ENCODE data around the gene CRELD1.
"Not testable (repeated sequence)": the region's sequence is repeated elsewhere in the genome, so short reads cannot be mapped to it uniquely, and the experiment has no call there.

CRELD1 gene

DNA sequence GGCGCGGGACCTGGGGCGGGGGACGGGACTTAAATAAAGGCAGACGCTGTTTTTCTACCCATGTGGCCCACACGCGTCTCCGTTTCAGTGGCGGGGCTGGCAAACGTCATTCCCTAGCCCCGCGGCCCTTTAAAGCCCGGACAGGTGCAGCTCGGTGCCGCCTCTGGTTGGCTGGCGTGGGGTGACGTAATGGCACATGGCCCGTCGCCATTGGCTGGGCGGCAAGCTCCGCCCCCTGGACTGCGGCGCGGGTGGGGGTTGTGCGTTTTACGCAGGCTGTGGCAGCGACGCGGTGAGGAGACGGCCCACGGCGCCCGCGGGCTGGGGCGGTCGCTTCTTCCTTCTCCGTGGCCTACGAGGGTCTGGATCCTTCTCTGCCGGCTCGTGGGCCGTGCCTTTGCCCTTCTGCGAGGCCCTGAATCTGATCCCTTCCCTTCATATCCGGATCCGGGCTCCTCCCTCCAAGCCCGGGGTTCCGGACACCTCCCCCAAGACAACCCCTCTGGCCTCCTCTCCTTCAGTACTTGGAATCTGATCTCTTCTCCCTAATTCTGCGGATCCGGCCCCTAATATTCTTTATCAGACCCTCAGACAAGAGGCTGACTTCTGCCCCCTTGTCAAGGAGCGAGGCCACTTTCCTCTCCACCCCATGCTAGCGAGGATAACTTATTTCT is at the start of gene CRELD1:
CRELD1 (plus strand) TSS at position 274 of the 674 bp plus-strand sequence. CDS start 605 bp downstream, outside the sequence.
- peak within 1 kb of the TSS; percentile 76 for H3K9ac ChIP-seq (ENCODE audit: low read length)
- no peaks in the 10 kb centered on the region for H3K27me3 ChIP-seq (ENCODE audit: control insufficient read depth, insufficient read depth, low read length)
- 0 out of 2 replicates have a peak, but pooled peaks cover 3% of the 10 kb centered on the region for H3K9me3 ChIP-seq (ENCODE audit: control insufficient read depth, insufficient read depth, low read depth, low read length)
- H3K36me3 ChIP-seq (ENCODE audit: control insufficient read depth, insufficient read depth, low read length) = peaks cover 28% of the 10 kb centered on the region
- H3K4me1 ChIP-seq (ENCODE audit: control insufficient read depth, insufficient read depth, low read length) = peaks cover 7% of the 10 kb centered on the region
- H3K27ac ChIP-seq (ENCODE audit: low read depth, low read length) = peak within 1 kb of the TSS; percentile 45; the same call in 1 of the 2 replicates
- H3K4me3 ChIP-seq (ENCODE audit: low read depth, low read length) = peak within 1 kb of the TSS; percentile 77

DNA sequence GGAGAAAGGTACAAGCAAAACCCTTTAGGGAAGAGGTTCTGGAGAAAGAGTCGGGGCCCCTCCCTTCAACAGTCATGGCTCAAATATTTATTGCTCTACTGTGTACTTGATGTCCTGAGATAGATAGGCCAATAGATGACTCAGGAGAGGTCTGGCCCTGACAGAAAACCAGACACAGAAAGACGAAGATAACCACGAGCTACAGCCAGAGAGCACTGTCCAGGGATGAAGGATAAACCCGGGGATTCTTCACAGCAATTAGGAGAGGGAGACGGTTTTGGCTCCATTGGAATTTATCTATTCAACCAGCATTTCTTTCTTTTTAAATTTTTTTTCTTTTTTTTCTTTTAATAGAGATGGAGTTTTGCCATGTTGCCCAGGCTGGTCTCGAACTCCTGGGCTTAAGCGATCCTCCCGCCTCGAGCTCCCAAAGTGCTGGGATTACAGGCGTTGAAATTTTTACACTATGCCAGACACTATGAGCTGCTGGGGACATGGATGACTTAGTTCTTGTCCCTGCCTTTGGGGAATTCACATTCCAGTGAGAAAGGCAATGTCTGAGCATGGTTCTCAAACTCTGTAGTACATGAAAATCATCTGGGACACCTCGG is 49.0 kb upstream of the CRELD1 start:
- no peaks in the 10 kb centered on the region for H3K9me3 ChIP-seq (ENCODE audit: control insufficient read depth, insufficient read depth, low read depth, low read length)
- H3K36me3 ChIP-seq (ENCODE audit: control insufficient read depth, insufficient read depth, low read length) = no peaks in the 10 kb centered on the region
- peak overlapping the region; percentile 66 for H3K9ac ChIP-seq (ENCODE audit: low read length)
- H3K27me3 ChIP-seq (ENCODE audit: control insufficient read depth, insufficient read depth, low read length) = no peaks in the 10 kb centered on the region
- H3K27ac ChIP-seq (ENCODE audit: low read depth, low read length) = peak overlapping the region; percentile 66; the same call in 1 of the 2 replicates
- H3K4me1 ChIP-seq (ENCODE audit: control insufficient read depth, insufficient read depth, low read length) = peaks cover 10% of the 10 kb centered on the region; the same call in 1 of the 2 replicates
- no peak overlapping the region for H3K4me3 ChIP-seq (ENCODE audit: low read depth, low read length)

DNA sequence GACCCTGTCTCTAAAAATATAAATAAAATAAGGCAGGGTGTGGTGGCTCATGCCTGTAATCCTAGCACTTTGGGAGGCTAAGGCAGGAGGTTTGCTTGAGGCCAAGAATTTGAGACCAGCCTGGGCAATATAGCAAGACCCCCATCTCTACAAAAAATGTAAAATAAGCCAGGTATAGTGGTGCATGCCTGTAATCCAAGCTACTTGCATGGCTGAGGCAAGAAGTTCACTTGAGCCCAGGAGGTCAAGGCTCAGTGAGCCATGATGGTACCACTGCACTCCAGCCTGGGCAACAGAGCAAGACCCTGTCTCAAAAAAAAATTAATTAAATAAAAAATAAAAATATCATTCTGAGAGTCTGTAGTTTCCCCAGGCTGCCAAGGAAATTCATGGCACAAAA is 47.3 kb upstream of the CRELD1 start:
- no peak overlapping the region for H3K4me3 ChIP-seq (ENCODE audit: low read depth, low read length)
- H3K4me1 ChIP-seq (ENCODE audit: control insufficient read depth, insufficient read depth, low read length) = peaks cover 10% of the 10 kb centered on the region; the same call in 1 of the 2 replicates
- no peaks in the 10 kb centered on the region for H3K9me3 ChIP-seq (ENCODE audit: control insufficient read depth, insufficient read depth, low read depth, low read length)
- no peaks in the 10 kb centered on the region for H3K27me3 ChIP-seq (ENCODE audit: control insufficient read depth, insufficient read depth, low read length)
- no peaks in the 10 kb centered on the region for H3K36me3 ChIP-seq (ENCODE audit: control insufficient read depth, insufficient read depth, low read length)
- H3K9ac ChIP-seq (ENCODE audit: low read length) = no peak overlapping the region
- no peak overlapping the region for H3K27ac ChIP-seq (ENCODE audit: low read depth, low read length)

GRCh38 chr3:9887480-9887879 is 46.2 kb upstream of the CRELD1 start:
- H3K36me3 ChIP-seq (ENCODE audit: control insufficient read depth, insufficient read depth, low read length) = peaks cover 4% of the 10 kb centered on the region
- H3K9ac ChIP-seq (ENCODE audit: low read length) = no peak overlapping the region
- no peaks in the 10 kb centered on the region for H3K27me3 ChIP-seq (ENCODE audit: control insufficient read depth, insufficient read depth, low read length)
- H3K9me3 ChIP-seq (ENCODE audit: control insufficient read depth, insufficient read depth, low read depth, low read length) = no peaks in the 10 kb centered on the region
- no peak overlapping the region for H3K27ac ChIP-seq (ENCODE audit: low read depth, low read length)
- no peak overlapping the region for H3K4me3 ChIP-seq (ENCODE audit: low read depth, low read length)
- peaks cover 10% of the 10 kb centered on the region; the same call in 1 of the 2 replicates for H3K4me1 ChIP-seq (ENCODE audit: control insufficient read depth, insufficient read depth, low read length)

- Histone ChIP-seq H3K27me3 (ENCODE audit: control insufficient read depth, insufficient read depth, low read length) (no peaks in the 10 kb centered on the region), H3K9me3 (ENCODE audit: control insufficient read depth, insufficient read depth, low read depth, low read length) (no peaks in the 10 kb centered on the region), H3K4me3 (ENCODE audit: low read depth, low read length) (no peak overlapping the region), H3K4me1 (ENCODE audit: control insufficient read depth, insufficient read depth, low read length) (peaks cover 10% of the 10 kb centered on the region; the same call in 1 of the 2 replicates), H3K27ac (ENCODE audit: low read depth, low read length) (no peak overlapping the region), H3K9ac (ENCODE audit: low read length) (no peak overlapping the region), H3K36me3 (ENCODE audit: control insufficient read depth, insufficient read depth, low read length) (peaks cover 14% of the 10 kb centered on the region)
Observed at GRCh38 chr3:9888540-9888939, 45.1 kb upstream of the CRELD1 start.

GRCh38 chr3:9889405-9889804 is 44.2 kb upstream of the CRELD1 start:
- H3K27me3 ChIP-seq (ENCODE audit: control insufficient read depth, insufficient read depth, low read length) = no peaks in the 10 kb centered on the region
- H3K4me1 ChIP-seq (ENCODE audit: control insufficient read depth, insufficient read depth, low read length) = peaks cover under 1% of the 10 kb centered on the region; the same call in 1 of the 2 replicates
- peaks cover 21% of the 10 kb centered on the region for H3K36me3 ChIP-seq (ENCODE audit: control insufficient read depth, insufficient read depth, low read length)
- H3K9me3 ChIP-seq (ENCODE audit: control insufficient read depth, insufficient read depth, low read depth, low read length) = no peaks in the 10 kb centered on the region
- no peak overlapping the region for H3K9ac ChIP-seq (ENCODE audit: low read length)
- H3K4me3 ChIP-seq (ENCODE audit: low read depth, low read length) = no peak overlapping the region
- H3K27ac ChIP-seq (ENCODE audit: low read depth, low read length) = no peak overlapping the region

DNA sequence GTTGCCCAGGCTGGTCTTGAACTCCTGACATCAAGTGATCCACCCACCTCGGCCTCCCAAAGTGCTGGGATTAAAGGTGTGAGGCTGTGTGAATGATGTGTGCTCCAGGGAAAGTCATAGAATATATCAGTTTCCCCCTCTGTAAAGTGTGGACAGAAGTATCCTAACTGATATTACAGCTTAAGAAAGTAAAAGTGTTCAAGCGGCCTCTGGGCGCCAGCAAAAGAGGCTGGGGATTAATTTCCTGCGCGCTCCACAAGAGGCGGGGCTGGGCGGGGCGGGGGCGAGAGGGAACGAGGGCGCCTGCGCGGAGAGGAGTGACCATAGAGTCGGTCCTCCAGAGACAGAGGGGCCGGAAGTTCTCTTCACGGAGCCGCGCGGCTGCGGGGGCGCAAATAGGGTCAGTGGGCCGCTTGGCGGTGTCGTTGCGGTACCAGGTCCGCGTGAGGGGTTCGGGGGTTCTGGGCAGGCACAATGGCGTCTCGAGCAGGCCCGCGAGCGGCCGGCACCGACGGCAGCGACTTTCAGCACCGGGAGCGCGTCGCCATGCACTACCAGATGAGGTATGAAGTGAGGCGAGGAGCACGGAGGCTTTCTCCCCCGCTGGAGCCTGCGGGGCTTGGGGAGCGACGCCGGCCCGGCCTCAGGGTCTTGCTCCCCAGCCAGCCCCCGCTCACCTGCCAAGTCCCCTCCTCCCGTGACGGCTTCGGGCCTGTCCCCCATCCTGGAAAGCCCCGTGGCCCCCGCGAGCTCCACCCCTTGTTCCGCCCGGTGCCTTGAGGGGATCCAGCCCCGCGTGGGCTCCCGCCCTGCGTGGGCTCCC is 43.2 kb upstream of the CRELD1 start, which contains the start of gene JAGN1:
JAGN1 (plus strand) TSS at position 362 of the 823 bp plus-strand sequence; CDS start at position 475, 113 bp downstream.
- Histone ChIP-seq H3K4me3 (ENCODE audit: low read depth, low read length) (peak within 1 kb of the TSS; percentile 95), H3K9me3 (ENCODE audit: control insufficient read depth, insufficient read depth, low read depth, low read length) (no peaks in the 10 kb centered on the region), H3K27me3 (ENCODE audit: control insufficient read depth, insufficient read depth, low read length) (no peaks in the 10 kb centered on the region), H3K27ac (ENCODE audit: low read depth, low read length) (peak within 1 kb of the TSS; percentile 94), H3K4me1 (ENCODE audit: control insufficient read depth, insufficient read depth, low read length) (no peaks in the 10 kb centered on the region), H3K36me3 (ENCODE audit: control insufficient read depth, insufficient read depth, low read length) (peaks cover 21% of the 10 kb centered on the region), H3K9ac (ENCODE audit: low read length) (peak within 1 kb of the TSS; percentile 95)

DNA sequence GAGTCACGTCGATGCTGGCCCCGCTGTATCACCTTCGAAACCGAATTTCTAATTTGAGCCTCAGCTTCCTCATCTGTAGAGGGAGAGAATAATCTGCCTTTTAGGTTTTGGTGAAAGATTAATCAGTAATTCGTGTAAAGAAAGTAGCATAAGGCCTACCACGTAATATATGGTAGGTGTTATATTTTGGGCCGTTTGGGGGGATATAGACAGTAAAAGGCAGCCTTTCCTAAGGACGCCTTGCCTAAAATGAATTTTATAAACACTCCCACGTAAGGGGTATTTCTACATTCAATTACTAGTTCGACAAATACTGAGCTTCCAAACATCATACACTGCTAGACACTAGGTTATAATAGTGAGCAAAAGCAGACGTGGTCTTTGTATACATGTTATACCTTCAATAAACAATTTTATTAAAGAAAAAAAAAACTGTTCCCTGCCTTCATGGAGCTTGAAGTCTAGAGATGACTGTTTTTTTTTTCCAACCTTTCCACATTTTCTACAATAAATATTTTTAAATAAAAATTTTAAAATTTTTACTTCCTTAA is 42.5 kb upstream of the CRELD1 start:
- Histone ChIP-seq H3K27ac (ENCODE audit: low read depth, low read length) (peak overlapping the region; percentile 94), H3K4me1 (ENCODE audit: control insufficient read depth, insufficient read depth, low read length) (no peaks in the 10 kb centered on the region), H3K9me3 (ENCODE audit: control insufficient read depth, insufficient read depth, low read depth, low read length) (no peaks in the 10 kb centered on the region), H3K9ac (ENCODE audit: low read length) (peak overlapping the region; percentile 95), H3K27me3 (ENCODE audit: control insufficient read depth, insufficient read depth, low read length) (no peaks in the 10 kb centered on the region), H3K4me3 (ENCODE audit: low read depth, low read length) (peak overlapping the region; percentile 95), H3K36me3 (ENCODE audit: control insufficient read depth, insufficient read depth, low read length) (peaks cover 21% of the 10 kb centered on the region)

DNA sequence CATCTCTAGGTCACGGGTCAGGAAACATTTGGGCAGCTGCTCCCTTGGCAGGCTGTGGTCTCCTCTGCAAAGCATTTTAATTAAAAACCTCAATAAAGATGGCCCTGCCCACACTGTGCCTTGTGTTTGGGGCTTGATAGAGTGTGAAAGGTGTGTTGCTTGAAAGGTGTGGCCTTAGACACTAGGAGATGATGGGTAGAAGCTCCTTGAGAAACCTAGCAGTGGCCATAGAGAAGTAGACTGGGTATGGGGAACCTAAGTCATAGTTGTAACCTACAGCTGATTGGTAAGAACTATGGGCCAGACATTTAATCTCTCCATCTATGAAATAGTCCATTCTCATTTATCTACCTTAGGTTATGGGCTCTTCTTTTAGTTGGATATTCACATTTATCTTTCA is 39.9 kb upstream of the CRELD1 start:
- no peaks in the 10 kb centered on the region for H3K9me3 ChIP-seq (ENCODE audit: control insufficient read depth, insufficient read depth, low read depth, low read length)
- no peaks in the 10 kb centered on the region for H3K4me1 ChIP-seq (ENCODE audit: control insufficient read depth, insufficient read depth, low read length)
- no peaks in the 10 kb centered on the region for H3K27me3 ChIP-seq (ENCODE audit: control insufficient read depth, insufficient read depth, low read length)
- H3K9ac ChIP-seq (ENCODE audit: low read length) = no peak overlapping the region
- H3K27ac ChIP-seq (ENCODE audit: low read depth, low read length) = no peak overlapping the region
- H3K36me3 ChIP-seq (ENCODE audit: control insufficient read depth, insufficient read depth, low read length) = peaks cover 21% of the 10 kb centered on the region
- H3K4me3 ChIP-seq (ENCODE audit: low read depth, low read length) = no peak overlapping the region

GRCh38 chr3:9895715-9896114 is 37.9 kb upstream of the CRELD1 start:
- not testable (repeated sequence) for H3K9me3 ChIP-seq (ENCODE audit: control insufficient read depth, insufficient read depth, low read depth, low read length); H3K27me3 ChIP-seq (ENCODE audit: control insufficient read depth, insufficient read depth, low read length); H3K4me3 ChIP-seq (ENCODE audit: low read depth, low read length); H3K4me1 ChIP-seq (ENCODE audit: control insufficient read depth, insufficient read depth, low read length); H3K9ac ChIP-seq (ENCODE audit: low read length); H3K27ac ChIP-seq (ENCODE audit: low read depth, low read length)
- peaks cover 21% of the 10 kb centered on the region for H3K36me3 ChIP-seq (ENCODE audit: control insufficient read depth, insufficient read depth, low read length)
